GM18502 (cell line): ENCODE results near the gene KMT2B.
"Not testable (repeated sequence)": the region's sequence is repeated elsewhere in the genome, so short reads cannot be mapped to it uniquely, and the experiment has no call there.

Experiments used
- ATAC-seq: cut with Tn5 transposase; IDR thresholded peaks from one replicate; pipeline ENCODE4 v1.9.1; 2021; ENCODE audit warnings: mild to moderate bottlenecking; ENCODE audit not compliant: unreplicated experiment, poor library complexity

Gene KMT2B

GRCh38 chr19:35724132-35724531, 6.3 kb downstream of the KMT2B start:
- ATAC-seq: not testable (repeated sequence)

- no peak for ATAC-seq
Measured at GRCh38 chr19:35724560-35724959, 6.8 kb downstream of the KMT2B start.

GRCh38 chr19:35725216-35725861, 7.5 kb downstream of the KMT2B start:
- ATAC-seq: no peak

- no peak for ATAC-seq
Measured at GRCh38 chr19:35727053-35727955, 9.5 kb downstream of the KMT2B start.

- ATAC-seq: no peak
Measured at GRCh38 chr19:35727956-35728706, 10.3 kb downstream of the KMT2B start.

GRCh38 chr19:35729021-35729420, 11.2 kb downstream of the KMT2B start:
- ATAC-seq: no peak

- ATAC-seq: no peak
Measured at GRCh38 chr19:35729763-35730162, 12.0 kb downstream of the KMT2B start.

GRCh38 chr19:35730326-35730725, 12.5 kb downstream of the KMT2B start:
- no peak for ATAC-seq

GRCh38 chr19:35731353-35731752, 13.6 kb downstream of the KMT2B start:
- ATAC-seq: no peak

DNA sequence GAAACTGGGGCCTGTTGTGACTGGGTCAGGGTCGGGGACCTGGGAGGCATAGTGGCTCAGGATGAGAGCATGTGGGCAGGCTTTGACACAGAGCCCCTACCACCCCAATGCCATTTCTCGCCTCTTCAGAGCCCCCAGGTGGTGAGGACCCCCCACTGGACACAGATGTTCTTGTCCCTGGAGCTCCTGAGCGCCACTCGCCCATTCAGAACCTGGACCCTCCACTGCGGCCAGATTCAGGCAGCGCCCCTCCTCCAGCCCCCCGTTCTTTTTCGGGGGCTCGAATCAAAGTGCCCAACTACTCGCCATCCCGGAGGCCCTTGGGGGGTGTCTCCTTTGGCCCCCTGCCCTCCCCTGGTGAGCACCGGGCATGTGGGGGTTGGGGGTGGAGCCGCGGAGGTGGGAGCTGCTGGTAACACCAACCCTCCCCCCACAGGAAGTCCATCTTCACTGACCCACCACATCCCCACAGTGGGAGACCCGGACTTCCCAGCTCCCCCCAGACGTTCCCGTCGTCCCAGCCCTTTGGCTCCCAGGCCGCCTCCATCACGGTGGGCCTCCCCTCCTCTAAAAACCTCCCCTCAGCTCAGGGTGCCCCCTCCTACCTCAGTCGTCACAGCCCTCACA, 14.1 kb downstream of the KMT2B start:
- ATAC-seq: no peak

- ATAC-seq: no peak
Measured at GRCh38 chr19:35732540-35733179, 14.9 kb downstream of the KMT2B start.

DNA sequence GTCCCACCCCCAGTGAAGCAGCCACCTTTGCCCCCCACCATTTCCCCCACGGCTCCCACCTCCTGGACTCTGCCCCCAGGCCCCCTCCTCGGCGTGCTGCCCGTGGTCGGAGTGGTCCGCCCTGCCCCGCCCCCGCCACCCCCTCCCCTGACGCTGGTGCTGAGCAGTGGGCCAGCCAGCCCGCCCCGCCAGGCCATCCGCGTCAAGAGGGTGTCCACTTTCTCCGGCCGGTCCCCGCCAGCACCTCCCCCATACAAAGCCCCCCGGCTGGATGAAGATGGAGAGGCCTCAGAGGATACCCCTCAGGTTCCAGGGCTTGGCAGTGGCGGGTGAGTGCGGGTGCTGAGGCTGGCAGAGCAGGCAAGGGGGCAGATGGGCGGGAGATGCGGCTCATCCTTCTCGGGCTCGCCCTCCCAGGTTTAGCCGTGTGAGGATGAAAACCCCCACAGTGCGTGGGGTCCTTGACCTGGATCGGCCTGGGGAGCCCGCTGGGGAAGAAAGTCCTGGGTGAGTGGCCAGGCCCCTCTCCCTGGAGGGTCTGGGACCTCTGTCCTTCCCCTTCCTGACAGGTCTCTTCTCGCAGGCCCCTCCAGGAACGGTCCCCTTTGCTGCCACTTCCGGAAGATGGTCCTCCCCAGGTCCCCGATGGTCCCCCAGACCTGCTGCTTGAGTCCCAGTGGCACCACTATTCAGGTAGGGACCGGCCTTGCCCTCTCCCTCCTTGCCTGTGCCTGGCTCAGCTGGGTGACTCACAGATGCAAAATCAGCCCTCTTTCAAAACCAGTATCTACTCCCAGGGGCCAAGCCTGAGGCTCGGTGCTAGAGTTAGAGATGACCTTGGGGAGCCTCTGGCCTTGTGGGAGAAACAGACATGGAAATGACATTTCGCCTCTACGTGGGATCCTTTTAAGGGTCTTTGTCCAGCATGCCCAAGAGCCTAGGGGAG, 15.7 kb downstream of the KMT2B start:
- ATAC-seq: no peak

- no peak for ATAC-seq
Measured at GRCh38 chr19:35734273-35734672, 16.5 kb downstream of the KMT2B start.

- no peak for ATAC-seq
Measured at GRCh38 chr19:35734889-35735288, 17.1 kb downstream of the KMT2B start.

DNA sequence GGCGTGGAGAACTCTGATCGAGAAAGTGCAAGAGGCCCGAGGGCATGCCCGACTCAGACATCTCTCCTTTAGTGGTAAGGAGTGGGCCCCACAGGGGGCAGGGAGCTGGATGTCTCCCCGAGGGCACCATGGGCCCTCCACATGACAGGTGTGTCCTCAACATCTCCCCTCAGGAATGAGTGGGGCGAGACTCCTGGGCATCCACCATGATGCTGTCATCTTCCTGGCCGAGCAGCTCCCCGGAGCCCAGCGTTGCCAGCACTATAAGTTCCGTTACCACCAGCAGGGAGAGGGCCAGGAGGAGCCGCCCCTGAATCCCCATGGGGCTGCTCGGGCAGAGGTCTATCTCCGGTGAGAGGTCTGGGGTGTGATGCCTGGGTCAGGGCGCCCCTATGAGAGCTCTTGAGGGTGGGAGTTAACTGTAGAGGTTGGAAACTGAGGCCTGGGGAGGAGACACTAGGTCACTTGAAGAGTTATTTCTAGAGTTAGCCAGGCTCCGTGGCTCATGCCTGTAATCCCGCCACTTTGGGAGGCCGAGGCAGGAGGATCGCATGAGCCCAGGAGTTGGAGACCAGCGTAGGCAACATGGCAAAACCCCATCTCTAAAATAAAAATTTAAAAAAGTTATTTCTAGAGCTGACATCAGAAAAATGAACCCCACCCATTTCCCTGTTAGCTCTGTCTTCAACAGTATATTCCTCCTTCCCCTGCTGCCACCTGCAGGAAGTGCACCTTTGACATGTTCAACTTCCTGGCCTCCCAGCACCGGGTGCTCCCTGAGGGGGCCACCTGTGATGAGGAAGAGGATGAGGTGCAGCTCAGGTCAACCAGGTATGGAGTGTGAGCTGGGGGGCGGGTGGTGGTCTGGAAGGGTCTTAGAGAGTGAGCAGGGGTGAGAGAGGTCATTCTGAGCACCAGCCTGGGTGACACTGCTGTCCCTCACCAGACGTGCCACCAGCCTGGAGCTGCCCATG, 19.4 kb downstream of the KMT2B start:
- no peak for ATAC-seq

DNA sequence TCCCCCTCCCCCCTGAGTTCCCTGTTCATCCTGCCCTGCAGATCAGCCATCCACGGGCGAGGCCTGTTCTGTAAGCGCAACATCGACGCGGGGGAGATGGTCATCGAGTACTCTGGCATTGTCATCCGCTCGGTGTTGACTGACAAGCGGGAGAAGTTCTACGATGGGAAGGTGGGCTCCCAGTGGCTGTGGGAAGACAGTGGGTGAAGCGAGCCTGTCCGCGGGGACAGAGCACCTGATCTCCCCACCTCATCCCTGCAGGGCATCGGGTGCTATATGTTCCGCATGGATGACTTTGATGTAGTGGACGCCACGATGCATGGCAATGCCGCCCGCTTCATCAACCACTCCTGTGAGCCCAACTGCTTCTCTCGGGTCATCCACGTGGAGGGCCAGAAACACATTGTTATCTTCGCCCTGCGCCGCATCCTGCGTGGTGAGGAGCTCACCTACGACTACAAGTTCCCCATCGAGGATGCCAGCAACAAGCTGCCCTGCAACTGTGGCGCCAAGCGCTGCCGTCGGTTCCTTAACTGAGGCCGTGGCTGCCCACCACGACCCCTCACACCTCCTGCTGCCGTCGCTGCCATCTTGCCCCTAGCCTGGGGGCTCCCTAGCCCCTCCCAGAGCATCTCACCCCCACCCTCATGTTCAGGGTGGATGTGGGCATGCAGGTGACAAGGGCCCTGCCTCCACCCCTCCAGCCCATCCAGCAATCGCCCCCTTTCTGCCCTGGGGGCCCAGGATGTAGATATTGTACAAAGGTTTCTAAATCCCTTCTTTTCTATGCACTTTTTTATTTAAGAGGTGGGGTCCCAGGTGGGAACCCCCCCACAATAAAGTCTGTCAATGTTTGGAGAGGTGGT, 20.5 kb downstream of the KMT2B start:
- ATAC-seq: no peak

GRCh38 chr19:35738887-35739229, 21.1 kb downstream of the KMT2B start:
- ATAC-seq: no peak
